ENCODE data around the gene GFRA4.
"Not testable (repeated sequence)": the region's sequence is repeated elsewhere in the genome, so short reads cannot be mapped to it uniquely, and the experiment has no call there.

GFRA4 gene

DNA sequence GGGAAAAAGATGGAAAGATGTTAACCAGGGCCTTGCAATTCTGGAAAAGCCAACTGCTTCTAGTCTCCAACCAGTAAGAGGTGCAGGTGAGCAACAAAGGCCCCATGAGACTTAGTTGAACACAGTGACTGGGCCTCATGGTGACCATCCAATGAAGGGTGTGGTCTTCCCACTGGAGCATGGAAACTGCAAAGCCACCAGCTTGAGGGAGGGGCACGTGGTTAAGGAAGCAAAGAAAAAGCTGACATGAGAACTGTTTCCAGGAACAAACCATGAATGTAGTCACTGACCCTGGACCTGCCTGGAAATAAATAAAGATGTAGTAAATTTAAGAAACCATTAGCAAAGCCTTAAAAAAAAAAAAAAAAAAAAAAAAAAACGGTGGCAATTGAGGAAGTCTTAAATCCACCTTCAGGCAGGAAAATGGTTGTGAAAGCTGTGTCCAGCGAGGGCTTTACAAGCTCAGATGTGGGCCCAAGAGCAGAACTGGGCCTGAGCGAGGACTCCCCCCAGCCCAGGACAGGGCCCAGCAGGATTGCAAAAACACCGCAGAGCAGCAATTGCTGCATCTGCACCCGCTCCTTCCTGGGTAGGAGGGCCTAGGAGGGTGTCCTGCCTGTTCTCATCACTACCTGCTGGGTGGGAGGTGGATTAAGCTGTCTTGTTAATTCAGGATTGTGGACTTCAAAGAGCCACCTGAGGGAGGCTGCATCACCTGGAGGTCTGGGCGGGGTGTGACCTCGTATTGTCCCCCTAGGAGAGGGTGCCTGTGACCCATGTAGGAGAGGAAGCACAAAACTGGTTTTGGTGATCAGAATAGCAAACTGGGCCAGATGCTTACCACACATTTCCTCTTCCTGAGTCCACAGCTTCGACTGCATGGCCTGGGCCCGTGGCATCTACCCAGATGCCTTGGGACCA is 10.3 kb downstream of the GFRA4 start:
- no peak for DNase-seq

- DNase-seq: no peak
Measured at GRCh38 chr20:3652221-3652620, 11.0 kb downstream of the GFRA4 start.

DNA sequence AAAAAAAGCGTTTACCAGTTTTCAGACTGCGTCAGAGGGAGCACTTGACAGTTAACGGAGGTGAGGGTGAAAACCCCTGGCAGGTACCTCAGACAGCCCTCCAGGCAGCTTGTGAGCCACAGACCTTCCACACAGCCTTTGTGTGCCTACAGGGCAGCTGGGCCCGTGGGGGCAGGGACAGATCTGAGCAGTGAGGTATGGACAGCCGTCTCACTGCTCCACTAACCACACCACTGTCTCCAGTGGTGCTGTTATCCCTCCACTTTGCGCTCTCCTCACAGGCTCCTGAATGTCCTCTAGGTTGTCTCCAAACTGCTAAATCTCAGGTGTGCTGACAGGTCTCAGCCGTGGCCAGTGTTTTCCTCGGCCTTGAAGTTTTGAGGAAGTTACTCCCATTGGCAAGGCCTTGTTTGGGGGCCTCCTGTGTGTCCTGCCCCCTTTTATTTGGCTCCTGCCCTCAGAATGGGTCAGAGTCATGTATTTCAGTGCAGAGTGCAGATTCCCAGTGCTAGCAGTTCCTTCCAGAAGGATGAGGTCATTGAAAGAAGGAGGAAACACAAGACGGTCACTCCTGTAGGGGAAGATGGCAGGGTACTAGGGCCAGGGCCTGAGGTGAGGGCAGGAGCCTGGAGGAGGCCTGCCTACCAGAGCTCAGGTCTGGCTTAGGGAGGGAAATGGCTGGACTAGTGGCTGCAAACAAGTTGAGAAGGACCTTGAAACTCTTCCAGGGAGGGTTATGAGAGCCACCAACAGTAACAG is 11.8 kb downstream of the GFRA4 start:
- no peak for DNase-seq

- no peak for DNase-seq
Measured at GRCh38 chr20:3648951-3649350, 14.2 kb downstream of the GFRA4 start.

DNA sequence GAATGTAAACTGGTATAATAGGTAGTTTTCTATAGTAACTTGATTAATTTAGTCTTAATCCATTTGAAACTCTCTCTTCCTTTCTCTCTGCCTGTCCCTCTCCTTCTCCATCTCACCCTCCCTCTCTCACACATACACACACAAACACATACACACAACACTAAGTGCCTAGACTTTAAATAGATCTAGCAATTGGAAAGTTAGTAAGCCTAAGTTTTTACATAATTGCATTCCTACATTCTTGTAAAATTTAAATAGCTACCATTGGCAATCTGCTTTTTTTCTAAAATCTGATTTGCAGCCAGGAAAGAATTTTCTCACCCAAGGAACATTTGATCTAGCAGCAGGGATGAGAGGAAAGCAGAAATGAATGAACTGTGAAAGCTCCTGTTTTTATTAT is 15.7 kb downstream of the GFRA4 start:
- DNase-seq: no peak

- no peak for DNase-seq
Measured at GRCh38 chr20:3646651-3647050, 16.5 kb downstream of the GFRA4 start.

DNA sequence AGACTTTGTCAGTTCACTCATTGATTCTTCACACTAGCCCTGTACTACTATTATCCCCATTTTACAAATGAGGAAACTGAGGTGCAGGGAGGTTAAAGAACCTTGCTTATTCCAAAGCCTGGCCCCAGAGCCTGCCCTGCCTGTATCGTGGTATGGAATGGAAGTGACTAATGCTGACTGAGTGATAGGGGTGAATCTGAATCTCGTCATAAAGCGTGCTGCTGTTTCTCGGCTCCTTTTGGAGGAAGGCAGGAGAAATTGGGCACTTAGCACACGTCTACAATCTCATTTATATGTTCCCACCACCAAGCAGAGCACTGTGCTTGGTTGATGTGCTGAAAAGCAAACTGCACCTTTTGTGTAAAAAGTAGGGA is 17.1 kb downstream of the GFRA4 start:
- no peak for DNase-seq

- DNase-seq: no peak
Measured at GRCh38 chr20:3645309-3646066, 17.7 kb downstream of the GFRA4 start.

- no peak for DNase-seq
Measured at GRCh38 chr20:3640259-3640658, 22.9 kb downstream of the GFRA4 start.

- DNase-seq: no peak
Measured at GRCh38 chr20:3635346-3635745, 27.9 kb downstream of the GFRA4 start.

GRCh38 chr20:3633913-3634478 is 29.2 kb downstream of the GFRA4 start:
- no peak for DNase-seq

DNA sequence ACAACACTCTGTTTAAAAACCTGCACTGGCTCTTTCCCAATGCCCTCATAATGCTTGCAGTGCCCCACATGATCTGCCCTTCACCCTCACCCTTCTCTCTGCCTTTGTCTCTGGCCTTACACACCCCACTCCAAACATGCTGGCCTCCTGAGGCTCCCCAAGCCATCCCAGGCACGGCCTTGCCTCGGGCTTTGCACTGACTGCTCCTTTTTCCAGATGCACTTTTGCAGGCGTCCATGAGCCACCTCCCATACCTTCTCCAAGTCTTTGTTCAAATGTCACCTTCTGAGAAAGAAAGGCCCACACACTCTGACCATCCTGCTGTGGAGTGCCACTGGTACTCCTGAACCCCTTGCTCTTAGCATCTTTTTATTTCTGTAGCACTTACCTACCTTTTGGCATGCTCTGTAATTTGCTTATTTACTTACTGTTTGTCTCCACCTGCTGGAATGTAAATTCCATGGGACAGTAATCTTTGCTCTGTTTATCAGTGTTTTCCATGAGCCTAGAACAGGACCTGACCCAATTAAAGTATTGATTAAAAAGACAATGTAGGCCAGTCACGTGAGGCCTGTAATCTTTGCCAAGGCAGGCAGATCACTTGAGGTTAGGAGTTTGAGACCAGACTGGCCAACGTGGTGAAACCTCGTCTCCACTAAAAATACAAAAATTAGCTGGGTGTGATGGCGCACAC is 30.7 kb downstream of the GFRA4 start:
- DNase-seq: no peak

GRCh38 chr20:3631534-3631933 is 31.7 kb downstream of the GFRA4 start:
- DNase-seq: no peak

- no peak for DNase-seq
Measured at GRCh38 chr20:3630429-3630828, 32.8 kb downstream of the GFRA4 start.

GRCh38 chr20:3629893-3630292 is 33.3 kb downstream of the GFRA4 start:
- no peak for DNase-seq

- DNase-seq: no peak
Measured at GRCh38 chr20:3628502-3629314, 34.5 kb downstream of the GFRA4 start.

GRCh38 chr20:3627476-3627875 is 35.7 kb downstream of the GFRA4 start:
- no peak for DNase-seq

GRCh38 chr20:3622406-3622805 is 40.8 kb downstream of the GFRA4 start:
- no peak for DNase-seq

DNA sequence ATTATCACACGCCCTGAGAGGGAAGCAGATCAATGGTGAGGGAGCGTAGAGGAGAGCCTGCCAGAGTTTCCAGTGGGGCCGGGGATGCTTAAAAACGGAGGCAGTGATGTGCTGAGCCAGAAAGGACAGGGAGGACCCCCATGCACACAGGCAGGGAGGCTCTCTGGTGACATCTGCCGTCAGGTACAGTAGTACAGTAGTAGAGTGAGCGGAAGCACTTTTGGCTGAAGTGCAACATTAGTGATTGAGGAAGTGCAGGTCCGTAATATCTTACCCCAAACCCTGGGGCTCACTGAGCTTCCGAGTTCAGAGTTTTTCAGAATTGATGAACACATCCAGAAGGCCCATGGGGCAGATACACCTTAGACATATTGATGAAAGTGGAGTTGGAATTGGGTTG is 42.1 kb downstream of the GFRA4 start:
- no peak for DNase-seq

DNA sequence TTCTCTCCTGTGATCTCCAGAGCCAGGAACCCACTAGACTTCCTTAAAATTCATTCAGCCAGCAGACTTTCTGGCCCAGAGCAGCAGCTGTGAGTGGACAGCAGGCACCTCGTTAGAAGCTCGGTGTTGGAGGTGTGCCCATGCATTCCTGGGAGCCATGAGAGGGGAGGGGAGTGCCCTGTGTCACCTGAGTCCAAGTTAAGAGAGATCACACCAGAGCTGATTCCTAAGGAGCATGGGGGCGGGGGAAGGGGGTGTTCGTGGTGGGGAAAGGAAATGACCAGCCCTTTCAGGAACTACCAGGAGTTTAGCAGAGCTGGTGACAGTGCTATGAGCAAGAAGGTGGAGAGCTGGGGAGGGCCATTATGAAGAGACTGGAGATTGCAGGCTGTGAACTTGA is 46.9 kb downstream of the GFRA4 start:
- no peak for DNase-seq

GRCh38 chr20:3615171-3615840 is 47.9 kb downstream of the GFRA4 start:
- DNase-seq: not testable (repeated sequence)

Measured in right hindlimb (tissue), 1 donor.